Stimulated activated memory B cell treated with anti-CD40 and anti-IgM and Interleukin-4, amounts not matched to agents 10 μg/mL and 1 μg/mL and 100 μg/mL, for 72 hours (primary cell): ENCODE data around the gene PFKP.

ENCODE experiments used
- ATAC-seq: fragments of 150-1000 bp; cut with Tn5 transposase; 2 replicates; pipeline ENCODE4 v1.10.0; 2021
- H3K27ac Mint-ChIP-seq: one replicate; pipeline ENCODE4 v1.8.0; 2022; ENCODE audit warnings: mild to moderate bottlenecking, mixed read lengths
- H3K27me3 Mint-ChIP-seq: one replicate; pipeline ENCODE4 v1.8.0; 2022; ENCODE audit warnings: mixed read lengths
- H3K36me3 Mint-ChIP-seq: one replicate; pipeline ENCODE4 v1.8.0; 2022; ENCODE audit warnings: mixed read lengths
- H3K4me1 Mint-ChIP-seq: one replicate; pipeline ENCODE4 v1.8.0; 2022; ENCODE audit warnings: mixed read lengths
- H3K4me3 Mint-ChIP-seq: one replicate; pipeline ENCODE4 v1.8.0; 2022; ENCODE audit warnings: mild to moderate bottlenecking, moderate library complexity, mixed read lengths
- H3K9me3 Mint-ChIP-seq: one replicate; pipeline ENCODE4 v1.8.0; 2022; ENCODE audit warnings: mixed read lengths

PFKP gene

DNA sequence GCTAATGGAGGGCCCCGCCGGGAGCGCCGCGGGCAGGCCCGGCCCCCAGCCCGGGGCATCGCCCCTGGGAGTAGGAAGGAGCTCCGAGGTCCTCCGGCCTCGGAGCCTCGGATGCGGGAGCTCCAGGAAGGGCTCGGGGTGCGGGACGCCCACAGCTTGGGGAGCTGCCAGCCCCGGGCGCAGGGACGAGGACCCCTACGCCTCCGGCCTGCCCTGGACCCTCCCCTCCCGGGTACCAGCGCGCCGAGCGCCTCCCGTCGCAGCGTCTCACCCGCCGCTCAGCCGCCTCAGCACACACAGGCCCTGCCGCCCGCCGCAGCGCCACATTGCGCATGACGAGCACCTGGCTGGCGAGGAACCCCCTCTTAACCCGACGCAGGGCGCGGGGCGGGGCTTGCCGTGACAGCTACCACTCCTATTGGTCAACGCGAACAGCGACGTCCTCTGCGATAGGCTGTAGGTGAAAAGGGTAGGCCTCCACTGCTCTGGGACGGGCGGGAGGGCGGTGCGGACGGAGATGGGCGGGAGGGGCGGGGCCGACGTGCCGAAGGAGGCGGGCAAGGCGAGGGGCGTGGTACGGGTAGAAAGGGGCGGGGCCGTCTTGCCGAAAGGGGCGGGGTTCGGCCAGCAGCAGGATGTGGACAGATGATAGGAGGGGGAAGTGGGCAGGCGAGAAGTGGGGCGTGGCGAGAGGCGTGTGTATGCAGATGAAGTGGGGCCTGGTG, 105.3 kb downstream of the PFKP start, which contains the start of gene PITRM1:
PITRM1 (minus strand) TSS at position 337 of the 725 bp plus-strand sequence; CDS start at position 327, 10 bp downstream.
- no peaks in the 10 kb centered on the region for H3K27me3 Mint-ChIP-seq
- H3K4me1 Mint-ChIP-seq: peaks cover 33% of the 10 kb centered on the region
- peaks cover 3% of the 10 kb centered on the region for H3K9me3 Mint-ChIP-seq
- peak within 1 kb of the TSS; percentile 85 for H3K4me3 Mint-ChIP-seq
- peak within 1 kb of the TSS; percentile 84 for H3K27ac Mint-ChIP-seq
- peak; percentile 98 for ATAC-seq
- H3K36me3 Mint-ChIP-seq: peaks cover 20% of the 10 kb centered on the region

DNA sequence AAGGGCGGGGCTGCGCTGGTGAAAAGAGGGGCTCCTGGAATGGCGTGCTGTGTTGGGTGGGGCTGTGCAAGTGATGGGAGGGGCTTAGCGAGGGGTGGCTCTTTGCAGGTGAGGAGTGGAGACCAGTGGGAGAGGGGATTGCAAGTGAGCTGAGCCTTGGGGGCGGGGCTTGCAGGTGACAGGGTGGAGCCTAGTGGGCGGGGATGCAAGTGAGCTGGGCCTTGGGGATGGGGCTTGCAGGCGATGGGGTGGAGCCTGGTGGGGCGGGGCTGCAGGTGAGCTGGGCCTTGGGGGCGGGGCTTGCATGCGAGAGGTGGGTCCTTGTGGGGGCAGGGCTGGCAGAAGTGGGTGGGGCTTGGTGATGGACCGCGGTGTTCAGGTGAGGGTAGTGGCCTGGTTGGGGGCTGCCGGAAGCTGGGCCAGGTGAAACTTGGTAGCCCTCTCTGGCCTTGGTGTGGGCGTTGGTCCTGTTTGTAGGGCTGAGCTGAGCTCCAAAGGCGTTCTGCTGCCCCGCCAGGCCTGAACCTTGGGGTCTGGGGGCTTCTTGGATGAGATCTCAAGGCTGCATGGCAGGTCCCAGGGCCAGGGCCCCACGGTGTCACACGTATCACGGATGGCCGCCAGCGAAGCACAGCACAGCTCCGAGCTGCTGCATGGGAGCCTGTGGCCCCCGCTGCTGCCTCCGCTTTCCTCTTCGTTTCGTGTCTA, 106.0 kb downstream of the PFKP start:
- Mint-ChIP-seq H3K27ac (peak overlapping the region; percentile 84), H3K27me3 (no peaks in the 10 kb centered on the region), H3K36me3 (peaks cover 12% of the 10 kb centered on the region), H3K9me3 (peaks cover 3% of the 10 kb centered on the region), H3K4me3 (peak overlapping the region; percentile 85), H3K4me1 (peaks cover 40% of the 10 kb centered on the region)
- peak; percentile 71 for ATAC-seq

DNA sequence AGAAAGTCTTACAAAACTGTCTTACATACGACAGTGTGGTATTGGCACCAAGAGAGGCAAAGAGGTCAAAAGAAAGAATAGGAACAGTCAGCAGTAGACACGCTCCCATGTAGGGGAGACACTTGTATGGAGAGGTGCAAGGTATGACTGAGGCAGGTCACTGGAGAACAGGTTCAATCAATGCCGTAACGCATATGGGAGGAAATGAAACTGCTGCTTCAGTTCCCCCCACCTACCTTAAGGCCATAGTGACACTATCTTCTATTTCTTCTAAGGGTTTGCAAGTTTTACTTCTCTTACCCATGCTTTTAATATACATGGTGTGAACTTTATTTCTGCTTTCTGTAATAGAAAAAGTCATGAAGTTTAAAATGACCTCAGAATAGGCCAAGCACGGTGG, 110.7 kb downstream of the PFKP start:
- Mint-ChIP-seq H3K36me3 (no peaks in the 10 kb centered on the region), H3K4me1 (peaks cover 21% of the 10 kb centered on the region), H3K4me3 (no peak overlapping the region), H3K27ac (peak overlapping the region; percentile 75), H3K9me3 (peaks cover 3% of the 10 kb centered on the region), H3K27me3 (peaks cover 17% of the 10 kb centered on the region)
- ATAC-seq: peak; percentile 74

DNA sequence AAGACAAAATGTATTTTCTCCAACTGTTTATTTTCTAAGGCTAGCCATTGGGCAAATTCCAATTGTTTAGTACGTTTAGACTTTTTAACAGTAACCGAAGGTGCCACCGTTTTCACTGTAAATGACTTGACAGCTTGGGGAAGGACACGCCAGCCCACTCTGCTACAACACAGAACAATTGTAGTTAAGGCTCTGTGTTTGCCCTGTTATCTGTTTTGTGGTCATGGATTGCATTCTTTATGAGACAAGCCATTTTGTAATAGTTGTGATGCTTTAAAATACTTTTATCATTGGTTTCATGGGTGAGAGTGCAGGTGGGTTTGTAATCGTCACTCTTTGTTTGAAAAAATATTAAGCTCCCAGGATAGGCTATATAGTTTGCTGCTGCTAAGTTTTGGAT, 111.8 kb downstream of the PFKP start:
- Mint-ChIP-seq H3K27me3 (peaks cover 21% of the 10 kb centered on the region), H3K4me1 (peaks cover 13% of the 10 kb centered on the region), H3K9me3 (peaks cover 2% of the 10 kb centered on the region), H3K36me3 (no peaks in the 10 kb centered on the region), H3K27ac (no peak overlapping the region), H3K4me3 (no peak overlapping the region)
- ATAC-seq: no peak

DNA sequence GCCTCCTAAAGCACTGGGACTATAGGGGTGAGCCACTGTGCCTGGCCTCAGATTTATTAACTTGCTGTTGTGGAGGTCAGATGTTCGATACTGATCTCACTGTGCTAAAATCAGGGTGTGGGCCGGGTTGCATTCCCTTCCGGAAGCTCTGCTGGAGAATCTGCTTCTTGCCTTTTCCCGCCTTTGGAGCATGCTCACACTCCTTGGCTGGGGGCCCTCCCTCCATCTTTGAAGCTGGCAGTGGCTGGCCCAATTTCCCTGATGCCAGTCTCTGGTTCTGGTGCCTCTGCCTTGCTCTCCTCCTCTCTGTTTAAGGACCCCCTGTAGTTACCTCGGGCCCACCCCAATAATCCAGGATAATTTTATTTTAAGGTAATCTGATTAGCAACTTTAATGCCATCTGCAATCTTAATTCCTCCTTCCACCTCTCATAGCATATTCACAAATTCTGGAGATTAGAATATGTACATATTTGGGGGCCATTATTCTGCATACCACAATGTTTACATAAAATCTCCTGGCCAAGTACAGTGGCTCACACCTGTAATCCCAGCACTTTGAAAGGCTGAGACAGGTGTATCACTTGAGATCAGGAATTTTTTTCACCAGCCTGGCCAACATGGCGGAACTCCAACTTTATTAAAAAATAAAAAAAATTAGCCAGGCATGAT, 113.1 kb downstream of the PFKP start:
- H3K27ac Mint-ChIP-seq: no peak overlapping the region
- peaks cover 13% of the 10 kb centered on the region for H3K4me1 Mint-ChIP-seq
- H3K36me3 Mint-ChIP-seq: no peaks in the 10 kb centered on the region
- peaks cover 2% of the 10 kb centered on the region for H3K9me3 Mint-ChIP-seq
- no peak for ATAC-seq
- H3K4me3 Mint-ChIP-seq: no peak overlapping the region
- H3K27me3 Mint-ChIP-seq: peaks cover 34% of the 10 kb centered on the region

DNA sequence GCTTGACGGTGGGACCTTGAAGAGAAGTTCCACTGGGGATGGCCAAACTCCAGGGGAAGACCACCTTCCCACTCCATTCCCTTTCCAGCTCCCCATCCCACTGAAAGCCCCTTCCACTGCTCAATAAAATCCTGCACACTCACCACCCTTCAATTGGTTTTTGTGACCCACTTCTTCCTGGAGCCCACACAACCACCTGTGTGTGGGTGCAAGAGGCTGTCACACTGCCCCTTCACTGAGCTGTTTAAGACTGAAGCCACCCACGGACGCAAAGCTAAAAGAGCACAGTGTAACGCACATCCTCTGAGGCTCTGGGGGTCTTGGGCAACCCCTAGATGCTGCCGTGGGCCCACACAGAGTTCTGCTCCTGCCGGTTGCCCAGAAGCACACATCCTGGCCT, 118.0 kb downstream of the PFKP start:
- Mint-ChIP-seq H3K27ac (no peak overlapping the region), H3K9me3 (peaks cover 2% of the 10 kb centered on the region), H3K36me3 (no peaks in the 10 kb centered on the region), H3K27me3 (peaks cover 45% of the 10 kb centered on the region), H3K4me3 (no peak overlapping the region), H3K4me1 (no peaks in the 10 kb centered on the region)
- no peak for ATAC-seq

- Mint-ChIP-seq H3K9me3 (peaks cover 2% of the 10 kb centered on the region), H3K4me3 (no peak overlapping the region), H3K4me1 (no peaks in the 10 kb centered on the region), H3K27ac (no peak overlapping the region), H3K27me3 (peaks cover 45% of the 10 kb centered on the region), H3K36me3 (no peaks in the 10 kb centered on the region)
- no peak for ATAC-seq
Observed at GRCh38 chr10:3186368-3186767, 119.0 kb downstream of the PFKP start.
